Caco-2 (cell line): ENCODE measurements around the gene SGPP1. TPM values are rescaled to one million over a fixed set of nuclear protein-coding genes. Genes with fewer than 3 reads are reported as not detected.

Experiments used
- BruUV-seq: library from RNA; stranded (reverse); fragments of 400-500 nt; replicated peaks from 2 replicates; lab custom pipeline; 2021; lab: Mats Ljungman, UMichigan
- CTCF ChIA-PET: fragments of 300-600 bp; sonication (Branson Sonifier 250); formaldehyde crosslinking; loops from one replicate; lab custom pipeline; 2022; ENCODE audit warnings: antibody characterized with exemption; lab: Charles Lee
- POLR2A ChIA-PET: fragments of 300-600 bp; sonication (Branson Sonifier 250); formaldehyde crosslinking; loops from one replicate; lab custom pipeline; 2022; ENCODE audit warnings: antibody characterized with exemption; lab: Charles Lee
- DNase-seq, 2 experiments: peaks; one replicate each; pipeline versions ENCODE4 v3.0.0 to v3.0.0-alpha.2; 2020 to 2022
- H3K27me3 ChIP-seq: replicated peaks from 2 replicates; pipeline ENCODE4 v1.6.0; 2011; ENCODE audit warnings: low read length; ENCODE audit not compliant: control insufficient read depth, insufficient read depth
- H3K36me3 ChIP-seq: 2 replicates; pipeline ENCODE4 v1.5.1; 2011; ENCODE audit warnings: low read length; ENCODE audit not compliant: control insufficient read depth, insufficient read depth
- H3K4me1 ChIP-seq: fragments of 250-450 bp; sonication (Bioruptor Pico); 2 replicates; pipeline ENCODE4 v1.5.1; 2020; ENCODE audit warnings: mild to moderate bottlenecking
- H3K4me3 ChIP-seq: 2 replicates; pipeline ENCODE4 v1.5.1; 2011; ENCODE audit warnings: low read depth, mild to moderate bottlenecking, control low read depth, low read length
- H3K9me3 ChIP-seq: fragments of 250-450 bp; sonication (Bioruptor Pico); 2 replicates; pipeline ENCODE4 v1.5.1; 2020; ENCODE audit warnings: mild to moderate bottlenecking, moderate library complexity
- H3K27ac Mint-ChIP-seq: one replicate; pipeline ENCODE4 v1.8.0; 2022; ENCODE audit warnings: mixed read lengths; ENCODE audit not compliant: unreplicated experiment
- H3K27me3 Mint-ChIP-seq: one replicate; pipeline ENCODE4 v1.8.0; 2022; ENCODE audit warnings: mixed read lengths; ENCODE audit not compliant: insufficient read depth, unreplicated experiment
- H3K36me3 Mint-ChIP-seq: one replicate; pipeline ENCODE4 v1.8.0; 2022; ENCODE audit warnings: mild to moderate bottlenecking, mixed read lengths; ENCODE audit not compliant: insufficient read depth, unreplicated experiment
- H3K4me1 Mint-ChIP-seq: one replicate; pipeline ENCODE4 v1.8.0; 2022; ENCODE audit warnings: low read depth, mixed read lengths; ENCODE audit not compliant: unreplicated experiment
- H3K4me3 Mint-ChIP-seq: one replicate; pipeline ENCODE4 v1.8.0; 2022; ENCODE audit warnings: mild to moderate bottlenecking, moderate library complexity, mixed read lengths; ENCODE audit not compliant: unreplicated experiment
- H3K9me3 Mint-ChIP-seq: one replicate; pipeline ENCODE4 v1.8.0; 2022; ENCODE audit warnings: mixed read lengths; ENCODE audit not compliant: unreplicated experiment
- CTCF ChIP-seq, 2 experiments: fragments of 200-600 bp in 1 of 2; IDR thresholded peaks; 1 replicate in 1 of 2; 2 replicates in 1 of 2; pipeline versions ENCODE4 v1.5.1 to v1.8.0; 2011 to 2022; ENCODE audit warnings: antibody characterized with exemption in 1 of 2, control low read depth in 1 of 2, inconsistent platforms in 1 of 2, low read depth in 1 of 2, low read length in 1 of 2, mild to moderate bottlenecking in 1 of 2, moderate library complexity in 1 of 2; ENCODE audit not compliant: insufficient read depth in 1 of 2, severe bottlenecking in 1 of 2, unreplicated experiment in 1 of 2
- intact Hi-C: fragments of 100-400 bp; cut with micrococcal nuclease; formaldehyde crosslinking; loops from one replicate; pipeline ENCODE4 v1.10.0; 2022; ENCODE audit not compliant: unreplicated experiment
- total RNA-seq: library from RNA; stranded (reverse); gene quantifications from 2 replicates; pipeline ENCODE4 v1.2.3, GENCODE V29; 2022

The SGPP1 gene
- total RNA-seq, 1 experiment from 2014 or later: 16.9 TPM

DNA sequence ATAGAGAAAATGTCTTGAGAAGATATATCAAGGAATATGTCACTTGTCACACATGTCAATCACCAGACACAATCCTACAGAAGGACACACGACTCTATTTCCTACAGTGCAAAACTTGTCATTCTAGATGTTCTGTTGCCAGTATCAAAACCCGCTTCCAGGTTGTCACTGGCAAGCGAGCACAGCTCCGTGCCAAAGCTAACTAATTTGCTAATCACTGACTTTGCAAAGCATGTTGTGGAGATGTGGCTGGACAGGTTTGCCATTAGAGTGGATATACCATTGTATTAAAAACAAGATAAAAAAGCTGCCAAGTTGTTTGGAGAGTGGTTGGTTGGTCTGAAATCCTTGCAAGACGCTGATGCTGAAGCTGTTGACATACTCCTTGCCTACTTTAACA, 7.9 kb upstream of the SGPP1 start:
- Mint-ChIP-seq H3K4me1 (peaks cover 3% of the 10 kb centered on the region), H3K4me3 (no peak overlapping the region), H3K27me3 (no peaks in the 10 kb centered on the region), H3K36me3 (no peaks in the 10 kb centered on the region), H3K27ac (no peak overlapping the region), H3K9me3 (no peaks in the 10 kb centered on the region)
- TF ChIP-seq CTCF (IDR thresholded peaks at IDR 0.05; ENCODE audit: insufficient read depth in 1 of 2, low read depth in 1 of 2, low read length in 1 of 2, severe bottlenecking in 1 of 2, unreplicated experiment in 1 of 2): no peak
- ChIA-PET CTCF (no interaction called here), POLR2A (no interaction called here)
- Histone ChIP-seq H3K4me3 (no peak overlapping the region), H3K4me1 (no peaks in the 10 kb centered on the region; the same call in 1 of the 2 replicates), H3K27me3 (no peaks in the 10 kb centered on the region), H3K36me3 (no peaks in the 10 kb centered on the region), H3K9me3 (no peaks in the 10 kb centered on the region)
- BruUV-seq: no TSS peak
- no peak for DNase-seq
- intact Hi-C loops: no loop called here

- CTCF ChIA-PET: no interaction called here
- Mint-ChIP-seq H3K4me3 (no peak overlapping the region), H3K36me3 (peaks cover 10% of the 10 kb centered on the region), H3K27ac (no peak overlapping the region), H3K4me1 (peaks cover 22% of the 10 kb centered on the region), H3K9me3 (no peaks in the 10 kb centered on the region), H3K27me3 (no peaks in the 10 kb centered on the region)
- TF ChIP-seq CTCF (IDR thresholded peaks at IDR 0.05; ENCODE audit: insufficient read depth in 1 of 2, low read depth in 1 of 2, low read length in 1 of 2, severe bottlenecking in 1 of 2, unreplicated experiment in 1 of 2): no peak
- Histone ChIP-seq H3K9me3 (no peaks in the 10 kb centered on the region), H3K36me3 (no peaks in the 10 kb centered on the region), H3K27me3 (no peaks in the 10 kb centered on the region), H3K4me3 (no peak overlapping the region), H3K4me1 (peaks cover 6% of the 10 kb centered on the region)
- no peak for DNase-seq
- BruUV-seq: no TSS peak
- intact Hi-C loops: no loop called here
- POLR2A ChIA-PET: no interaction called here
Measured at GRCh38 chr14:63730659-63731058, 2.8 kb upstream of the SGPP1 start.

DNA sequence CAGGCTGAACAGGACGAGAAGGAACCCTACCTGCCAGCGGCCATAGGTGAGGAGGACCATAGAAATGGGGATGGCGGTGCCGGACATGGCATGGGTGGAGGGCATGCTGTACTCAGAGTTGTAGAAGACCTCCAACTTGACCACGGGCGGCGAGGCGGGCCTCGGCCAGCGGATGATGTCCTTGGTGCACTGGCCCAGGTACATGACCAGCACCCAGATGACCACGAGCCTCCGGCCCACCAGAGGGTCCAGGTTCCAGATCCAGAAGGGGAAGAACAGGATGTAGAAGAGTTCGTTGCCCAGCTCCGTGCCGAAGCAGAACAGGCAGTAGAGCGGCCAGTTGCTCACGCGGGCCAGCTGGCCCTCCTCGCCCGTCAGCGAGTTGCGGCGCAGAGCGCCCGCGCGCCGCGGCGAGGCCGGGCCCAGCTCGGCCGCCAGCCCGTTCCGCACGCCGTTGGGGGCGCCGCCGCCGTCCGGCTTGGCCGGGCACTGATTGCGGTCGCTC, 582 bp downstream of the SGPP1 start:
- Histone ChIP-seq H3K27me3 (no peaks in the 10 kb centered on the region), H3K9me3 (no peaks in the 10 kb centered on the region), H3K4me1 (peaks cover 6% of the 10 kb centered on the region), H3K4me3 (peak overlapping the region; percentile 89), H3K36me3 (no peaks in the 10 kb centered on the region)
- TF ChIP-seq CTCF (IDR thresholded peaks at IDR 0.05; ENCODE audit: insufficient read depth in 1 of 2, low read depth in 1 of 2, low read length in 1 of 2, severe bottlenecking in 1 of 2, unreplicated experiment in 1 of 2): no peak
- POLR2A ChIA-PET: interaction anchor here (1.0 kb wide), 1 partner anchor 86 kb away, joined by 3 read pairs; the partner anchor contains the start of gene WDR89
- peak overlapping the region; percentile 97 for H3K4me3 Mint-ChIP-seq
- H3K27me3 Mint-ChIP-seq: no peaks in the 10 kb centered on the region
- CTCF ChIA-PET: interaction anchor here (0.5 kb wide), 1 partner anchor 1262 kb away, joined by 3 read pairs; no protein-coding TSS in a partner anchor
- peaks cover 23% of the 10 kb centered on the region for H3K4me1 Mint-ChIP-seq
- no TSS peak for BruUV-seq
- intact Hi-C loops: loop anchor here (2.0 to 5.0 kb wide), 3 partner anchors 50 to 184 kb away; partner anchors contain the start of genes PPP2R5E and WDR89
- no peaks in the 10 kb centered on the region for H3K9me3 Mint-ChIP-seq
- peak overlapping the region; percentile 95 for H3K27ac Mint-ChIP-seq
- H3K36me3 Mint-ChIP-seq: peaks cover 10% of the 10 kb centered on the region
- DNase-seq: peak; percentile 39 to 55
